Tibial artery (tissue), 4 donors: ENCODE data around the gene RARRES1.
A peak's percentile ranks its signal among the peaks of the same experiment; 100 is the strongest.

ENCODE experiments used
- DNase-seq, 2 donors: peaks; one replicate each; pipeline ENCODE4 v3.0.0-alpha.2; 2019
- H3K27ac ChIP-seq, 2 donors: fragments of 200-600 bp; sonication (generic) in 1 of 2; 1 replicate in 1 of 2; 2 replicates in 1 of 2; pipeline ENCODE4 v1.5.1; 2018 to 2019; ENCODE audit warnings: mild to moderate bottlenecking in 1 of 2
- H3K27me3 ChIP-seq, 2 donors: fragments of 200-600 bp; sonication (generic) in 1 of 2; one replicate each; pipeline versions ENCODE4 v1.5.1 to v1.6.0; 2016 to 2019
- H3K36me3 ChIP-seq, 3 donors: fragments of 200-600 bp; sonication (generic) in 2 of 3; one replicate each; pipeline ENCODE4 v1.5.1; 2016 to 2019; ENCODE audit warnings: mild to moderate bottlenecking in 2 of 3
- H3K4me1 ChIP-seq, 4 donors: fragments of 200-600 bp; sonication (generic) in 2 of 4; 1 replicate in 3 of 4; 2 replicates in 1 of 4; pipeline ENCODE4 v1.5.1; 2016 to 2019
- H3K4me3 ChIP-seq, 2 donors: fragments of 200-600 bp; sonication (generic) in 1 of 2; 1 replicate in 1 of 2; 2 replicates in 1 of 2; pipeline ENCODE4 v1.5.1; 2018 to 2019; ENCODE audit warnings: mild to moderate bottlenecking in 2 of 2
- H3K9me3 ChIP-seq, 3 donors: fragments of 200-600 bp; sonication (generic) in 1 of 3; one replicate each; pipeline ENCODE4 v1.5.1; 2016 to 2019
- intact Hi-C: fragments of 100-400 bp; cut with DNase I; formaldehyde crosslinking; loops from one replicate; pipeline ENCODE4 v1.15.0; 2023; ENCODE audit warnings: low total_unique reads
- TF ChIP-seq, protein P1 (sequence below), 2 experiments: fragments of 200-600 bp in 1 of 2; fragments of 450-650 bp in 1 of 2; IDR thresholded peaks; one replicate each; pipeline ENCODE4 v1.5.1; 2017 to 2019; ENCODE audit warnings: antibody characterized with exemption in 2 of 2, mild to moderate bottlenecking in 1 of 2, moderate library complexity in 1 of 2

RARRES1 gene

DNA sequence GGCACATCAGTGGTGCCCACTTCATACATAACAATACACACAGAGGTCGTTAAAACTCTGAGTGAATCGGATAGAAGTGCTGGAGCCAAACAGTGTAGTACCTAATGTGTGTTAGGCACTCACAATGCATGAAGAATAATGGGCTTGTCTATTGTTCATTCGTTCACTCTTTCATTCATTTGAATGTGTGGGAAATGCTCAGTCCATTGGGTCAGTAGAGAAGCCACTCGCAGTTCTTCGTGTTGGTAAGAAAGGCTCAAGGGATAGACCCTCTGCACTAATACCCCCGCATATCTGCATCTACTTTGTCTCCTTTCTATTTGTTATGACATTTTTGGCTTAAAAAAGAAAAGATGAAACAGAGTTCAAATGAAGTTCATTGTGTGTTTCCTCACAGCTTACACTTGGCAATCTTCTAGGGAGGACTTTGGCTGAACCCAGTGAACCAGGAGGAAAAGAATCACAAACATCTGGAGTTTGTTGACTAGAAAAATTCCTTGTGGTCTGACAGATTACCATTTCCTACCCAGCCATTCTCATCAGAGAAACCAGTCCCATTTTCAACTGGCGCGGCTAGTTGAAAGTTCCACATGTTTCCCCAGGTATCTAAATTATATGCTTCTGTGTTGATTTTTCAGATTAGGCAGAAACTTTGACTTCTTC, 36.8 kb upstream of the RARRES1 start:
- TF ChIP-seq, protein P1, sequence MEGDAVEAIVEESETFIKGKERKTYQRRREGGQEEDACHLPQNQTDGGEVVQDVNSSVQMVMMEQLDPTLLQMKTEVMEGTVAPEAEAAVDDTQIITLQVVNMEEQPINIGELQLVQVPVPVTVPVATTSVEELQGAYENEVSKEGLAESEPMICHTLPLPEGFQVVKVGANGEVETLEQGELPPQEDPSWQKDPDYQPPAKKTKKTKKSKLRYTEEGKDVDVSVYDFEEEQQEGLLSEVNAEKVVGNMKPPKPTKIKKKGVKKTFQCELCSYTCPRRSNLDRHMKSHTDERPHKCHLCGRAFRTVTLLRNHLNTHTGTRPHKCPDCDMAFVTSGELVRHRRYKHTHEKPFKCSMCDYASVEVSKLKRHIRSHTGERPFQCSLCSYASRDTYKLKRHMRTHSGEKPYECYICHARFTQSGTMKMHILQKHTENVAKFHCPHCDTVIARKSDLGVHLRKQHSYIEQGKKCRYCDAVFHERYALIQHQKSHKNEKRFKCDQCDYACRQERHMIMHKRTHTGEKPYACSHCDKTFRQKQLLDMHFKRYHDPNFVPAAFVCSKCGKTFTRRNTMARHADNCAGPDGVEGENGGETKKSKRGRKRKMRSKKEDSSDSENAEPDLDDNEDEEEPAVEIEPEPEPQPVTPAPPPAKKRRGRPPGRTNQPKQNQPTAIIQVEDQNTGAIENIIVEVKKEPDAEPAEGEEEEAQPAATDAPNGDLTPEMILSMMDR (IDR thresholded peaks at IDR 0.05) = no peak
- H3K36me3 ChIP-seq = no peaks in the 10 kb centered on the region
- peak in 1 of 2 donors; percentile 49 for DNase-seq
- peak overlapping the region; percentile 13 to 30 for H3K27ac ChIP-seq
- H3K9me3 ChIP-seq = no peaks in the 10 kb centered on the region
- H3K4me3 ChIP-seq = no peak overlapping the region
- H3K27me3 ChIP-seq = no peaks in the 10 kb centered on the region
- peaks cover 0 to 41% (median 17%) of the 10 kb centered on the region in 4 donors for H3K4me1 ChIP-seq
- intact Hi-C loops = no loop called here

DNA sequence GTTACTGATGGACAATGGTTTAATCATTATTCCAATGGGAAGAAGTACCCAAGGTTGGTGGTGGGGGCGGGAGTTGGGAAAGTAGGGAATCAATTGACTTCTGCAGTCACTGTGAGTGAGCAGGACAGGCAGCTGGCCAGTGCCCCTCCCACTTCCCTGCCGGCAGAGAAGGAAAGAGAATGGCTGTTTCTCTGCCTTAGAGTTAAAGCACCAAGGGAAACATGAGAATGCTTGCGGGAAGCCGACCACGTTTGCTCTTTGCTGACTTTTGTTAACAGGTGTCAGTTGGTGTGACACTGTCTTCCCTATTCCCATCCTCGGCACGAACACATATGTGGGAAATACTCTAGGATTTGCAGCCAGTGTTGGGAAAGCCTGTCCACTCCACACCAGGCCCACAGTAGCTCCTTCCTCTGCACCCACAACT, 36.1 kb upstream of the RARRES1 start:
- Histone ChIP-seq H3K27me3 (no peaks in the 10 kb centered on the region), H3K4me3 (no peak overlapping the region), H3K9me3 (no peaks in the 10 kb centered on the region), H3K36me3 (no peaks in the 10 kb centered on the region), H3K4me1 (peaks cover 0 to 45% (median 17%) of the 10 kb centered on the region in 4 donors), H3K27ac (peak overlapping the region in 1 of 2 donors; percentile 13)
- peak; percentile 78 to 82 for DNase-seq
- TF ChIP-seq, protein P1 (IDR thresholded peaks at IDR 0.05) = no peak
- intact Hi-C loops = no loop called here

DNA sequence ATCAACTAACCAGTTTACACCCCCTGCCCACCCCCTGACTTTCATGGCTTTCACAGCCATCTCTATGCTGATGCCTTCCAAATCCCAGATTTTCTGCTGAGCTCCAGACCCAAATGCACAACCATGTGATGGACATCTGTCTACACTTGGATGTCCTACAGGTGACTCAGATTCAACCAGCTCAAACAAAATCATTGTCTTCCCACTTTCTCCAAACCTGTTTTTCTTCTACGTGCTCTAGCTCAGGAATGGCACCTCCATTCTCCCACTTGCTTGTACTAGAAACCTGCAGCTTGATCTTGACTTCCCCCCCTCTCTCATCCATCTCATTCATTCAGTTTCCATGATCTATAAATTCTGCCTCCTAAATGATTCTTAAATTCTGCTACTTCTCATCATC, 34.1 kb upstream of the RARRES1 start:
- H3K4me3 ChIP-seq = no peak overlapping the region
- peaks cover 0 to 34% (median 17%) of the 10 kb centered on the region in 4 donors for H3K4me1 ChIP-seq
- no peak for DNase-seq
- no peaks in the 10 kb centered on the region for H3K27me3 ChIP-seq
- no peaks in the 10 kb centered on the region for H3K9me3 ChIP-seq
- TF ChIP-seq, protein P1 (IDR thresholded peaks at IDR 0.05) = no peak
- intact Hi-C loops = no loop called here
- H3K27ac ChIP-seq = no peak overlapping the region
- no peaks in the 10 kb centered on the region for H3K36me3 ChIP-seq

DNA sequence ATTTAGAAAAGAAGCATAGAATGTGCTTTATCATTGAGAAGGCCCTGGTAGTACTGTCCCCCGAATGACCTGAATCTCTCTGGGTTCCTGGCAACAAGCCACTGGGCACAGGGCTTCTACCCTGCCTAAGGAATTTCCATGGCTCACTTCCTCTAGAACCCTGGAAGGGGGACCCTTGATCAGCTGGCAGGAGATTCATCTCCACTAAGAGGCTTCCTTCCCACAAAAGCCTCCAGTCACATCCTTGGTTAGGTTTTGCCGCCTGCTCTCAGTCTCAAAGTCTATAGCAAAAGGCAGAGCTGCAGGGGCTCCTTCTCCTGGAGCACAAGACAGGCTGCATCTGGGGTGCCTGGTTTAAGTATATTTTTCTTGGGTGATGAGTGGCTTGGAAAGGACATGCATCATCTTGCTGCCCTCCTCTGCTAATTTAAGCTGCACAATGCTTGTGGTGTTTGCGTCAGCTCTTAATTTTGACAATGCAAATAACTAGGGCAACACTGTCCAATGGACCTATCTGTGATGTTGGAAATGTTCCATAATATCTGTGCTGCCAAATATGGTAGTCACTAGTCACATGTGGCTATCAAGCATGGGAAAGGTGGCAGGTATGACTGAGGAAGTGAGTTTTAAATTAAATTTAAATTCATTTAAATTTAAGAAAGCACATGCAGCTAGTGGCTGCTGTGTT, 33.4 kb upstream of the RARRES1 start:
- Histone ChIP-seq H3K36me3 (no peaks in the 10 kb centered on the region), H3K27ac (no peak overlapping the region), H3K27me3 (no peaks in the 10 kb centered on the region), H3K4me1 (peaks cover 0 to 33% (median 17%) of the 10 kb centered on the region in 4 donors), H3K4me3 (no peak overlapping the region), H3K9me3 (no peaks in the 10 kb centered on the region)
- TF ChIP-seq, protein P1 (IDR thresholded peaks at IDR 0.05) = no peak
- DNase-seq = no peak
- intact Hi-C loops = no loop called here

DNA sequence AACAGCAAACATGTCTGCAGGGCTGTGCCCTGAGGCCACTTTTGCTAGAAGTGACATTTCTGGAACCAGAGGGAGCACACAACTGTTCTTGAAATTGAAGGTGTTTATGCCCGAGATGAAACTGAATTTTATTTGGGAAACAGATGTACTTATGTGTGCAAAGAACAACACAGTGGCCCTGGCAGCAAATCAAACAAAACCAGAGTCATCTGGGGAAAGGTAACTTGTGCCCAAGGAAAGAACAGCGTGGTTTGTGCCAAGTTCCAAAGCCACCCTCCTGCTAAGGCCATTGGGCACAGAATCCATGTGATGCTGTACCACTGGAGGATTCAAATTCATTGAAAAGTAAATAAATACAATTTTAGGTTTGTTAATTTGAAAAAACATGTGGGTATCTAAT, 31.2 kb upstream of the RARRES1 start:
- DNase-seq = no peak
- Histone ChIP-seq H3K4me3 (no peak overlapping the region), H3K4me1 (peaks cover 0 to 14% (median 7%) of the 10 kb centered on the region in 4 donors), H3K27ac (no peak overlapping the region), H3K9me3 (no peaks in the 10 kb centered on the region), H3K36me3 (no peaks in the 10 kb centered on the region), H3K27me3 (no peaks in the 10 kb centered on the region)
- intact Hi-C loops = no loop called here
- TF ChIP-seq, protein P1 (IDR thresholded peaks at IDR 0.05) = no peak
